Activated T-helper 9 cell treated with anti-CD3 and anti-CD28 coated beads, Interleukin-2, amount 50 U/mL, for 16 hours (primary cell): Measurements from ENCODE around the gene DEGS2.

Source experiments
- DNase-seq: peaks from one replicate; pipeline ENCODE4 v3.0.0-alpha.2; 2020; ENCODE audit warnings: low read depth

The DEGS2 gene

GRCh38 chr14:100132161-100132902 is 27.1 kb downstream of the DEGS2 start:
- no peak for DNase-seq

GRCh38 chr14:100131181-100131580 is 28.3 kb downstream of the DEGS2 start:
- DNase-seq = no peak

GRCh38 chr14:100130521-100130920 is 28.9 kb downstream of the DEGS2 start:
- no peak for DNase-seq

- no peak for DNase-seq
Measured at GRCh38 chr14:100129161-100129589, 30.3 kb downstream of the DEGS2 start.

- no peak for DNase-seq
Measured at GRCh38 chr14:100128688-100129087, 30.8 kb downstream of the DEGS2 start.

GRCh38 chr14:100127853-100128455 is 31.5 kb downstream of the DEGS2 start:
- DNase-seq = no peak

- DNase-seq = no peak
Measured at GRCh38 chr14:100126401-100126800, 33.0 kb downstream of the DEGS2 start.

- no peak for DNase-seq
Measured at GRCh38 chr14:100124551-100125088, 34.8 kb downstream of the DEGS2 start.

- no peak for DNase-seq
Measured at GRCh38 chr14:100123618-100124017, 35.8 kb downstream of the DEGS2 start.

GRCh38 chr14:100122481-100123223 is 36.8 kb downstream of the DEGS2 start:
- DNase-seq = no peak

GRCh38 chr14:100121643-100122480 is 37.6 kb downstream of the DEGS2 start:
- no peak for DNase-seq

GRCh38 chr14:100120522-100121269 is 38.7 kb downstream of the DEGS2 start:
- no peak for DNase-seq

- no peak for DNase-seq
Measured at GRCh38 chr14:100119251-100119650, 40.2 kb downstream of the DEGS2 start.

- DNase-seq = no peak
Measured at GRCh38 chr14:100118396-100119011, 40.9 kb downstream of the DEGS2 start.

GRCh38 chr14:100117633-100118395 is 41.6 kb downstream of the DEGS2 start:
- no peak for DNase-seq

- no peak for DNase-seq
Measured at GRCh38 chr14:100117026-100117425, 42.4 kb downstream of the DEGS2 start.

- DNase-seq = no peak
Measured at GRCh38 chr14:100116134-100116533, 43.3 kb downstream of the DEGS2 start.

GRCh38 chr14:100115726-100116125 is 43.7 kb downstream of the DEGS2 start:
- no peak for DNase-seq

- no peak for DNase-seq
Measured at GRCh38 chr14:100115236-100115635, 44.2 kb downstream of the DEGS2 start.
